Activated T-cell treated with anti-CD3 and anti-CD28 coated beads for 48 hours (primary cell): ENCODE data around the gene FAP.

Experiments
- DNase-seq: peaks from one replicate; pipeline ENCODE4 v3.0.0-alpha.2; 2020; ENCODE audit warnings: low read depth

The FAP gene

GRCh38 chr2:162126111-162126519 is 117.1 kb downstream of the FAP start:
- DNase-seq: no peak

DNA sequence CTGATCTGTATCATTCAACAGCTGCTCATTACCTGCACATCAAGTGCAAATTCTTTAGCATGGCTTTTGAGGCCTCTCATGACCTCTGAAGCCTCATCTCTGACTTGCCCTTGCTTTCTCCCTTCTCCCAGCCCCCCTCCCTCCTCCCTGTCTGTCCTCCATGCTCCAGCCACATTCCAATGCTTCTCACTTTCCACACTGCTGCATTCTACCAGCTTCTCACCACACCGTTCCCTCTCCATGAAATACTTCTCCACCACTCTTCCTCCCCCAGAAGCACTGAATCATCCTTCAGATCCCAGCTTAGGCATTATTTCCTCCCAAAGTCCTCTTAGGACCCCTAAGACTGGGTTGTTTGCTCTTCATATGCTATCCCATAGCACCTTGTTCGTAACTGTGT is 118.1 kb downstream of the FAP start:
- DNase-seq: no peak

- DNase-seq: no peak
Observed at GRCh38 chr2:162123806-162124758, 119.2 kb downstream of the FAP start.
